Measurements from ENCODE around the gene PEX11G.

The PEX11G gene

DNA sequence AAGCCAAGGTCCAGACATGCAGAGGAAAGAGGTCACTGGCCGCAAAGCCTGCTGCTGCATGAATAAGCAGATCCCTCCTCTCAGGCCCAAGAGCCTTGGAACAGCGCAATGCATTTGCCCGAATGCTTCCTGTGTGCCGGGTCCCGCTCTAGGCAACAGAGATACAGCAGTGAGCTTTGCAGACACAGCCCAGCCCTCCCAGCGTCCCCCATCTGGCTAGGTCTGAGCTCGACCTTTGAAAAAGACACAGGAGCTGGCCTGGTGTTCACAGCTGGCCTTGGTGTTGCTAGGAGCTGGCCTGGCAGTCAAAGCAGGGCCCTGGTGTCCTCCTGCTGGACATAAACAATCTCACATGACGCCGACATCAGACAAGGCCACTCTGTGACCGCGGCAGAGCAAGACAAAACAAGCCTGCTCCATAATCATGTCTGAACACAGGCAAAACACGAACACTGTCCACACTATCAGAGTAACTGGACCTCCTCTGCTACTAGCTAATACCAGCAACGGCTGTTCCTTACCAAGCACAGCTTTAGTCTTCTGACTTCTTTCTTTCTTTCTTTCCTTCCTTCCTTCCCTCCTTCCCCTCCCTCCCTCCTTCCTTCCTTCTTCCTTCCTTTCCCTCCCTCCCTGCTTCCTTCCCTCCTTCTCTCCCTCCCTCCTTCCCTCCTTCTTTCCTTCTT lies 5.7 kb upstream of the PEX11G start:
- no peak for DNase-seq (ENCODE audit: low read depth)

DNA sequence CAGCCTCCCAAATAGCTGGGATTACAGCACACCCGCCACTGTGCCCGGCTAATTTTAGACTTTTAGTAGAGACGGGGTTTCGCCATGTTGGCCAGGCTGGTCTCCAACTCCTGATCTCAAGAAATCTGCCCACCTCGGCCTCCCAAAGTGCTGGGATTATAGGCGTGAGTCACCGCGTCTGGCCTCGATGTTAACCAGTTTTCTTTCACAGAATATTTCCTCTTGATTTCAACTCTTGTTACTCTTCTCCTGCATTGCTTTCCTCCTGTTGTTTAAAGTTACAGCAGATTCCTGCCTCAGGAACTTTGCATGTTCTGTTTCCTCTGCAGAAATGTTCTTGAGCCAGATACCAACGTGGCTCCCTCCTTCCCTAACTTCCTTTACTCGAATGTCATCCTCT lies 3.7 kb upstream of the PEX11G start:
- no peak for DNase-seq (ENCODE audit: low read depth)

DNA sequence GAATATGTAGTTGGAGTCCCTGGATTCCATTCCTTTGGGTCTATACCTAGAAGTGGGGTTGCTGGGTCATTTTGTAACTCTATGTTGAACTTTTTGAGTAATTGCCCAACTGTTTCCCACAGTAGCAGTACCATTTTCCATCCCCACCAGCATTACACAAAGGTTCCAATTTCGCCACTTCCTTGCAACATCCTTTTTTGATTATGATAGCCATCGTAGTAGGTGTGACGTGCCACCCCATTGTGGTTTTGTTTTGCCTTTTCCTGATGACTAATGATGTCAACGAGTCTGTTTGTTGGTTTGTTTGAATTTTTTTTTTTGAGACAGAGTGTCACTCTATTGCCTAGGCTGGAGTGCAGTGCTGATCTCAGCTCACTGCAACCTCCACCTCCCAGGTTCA lies 3.3 kb upstream of the PEX11G start:
- DNase-seq (ENCODE audit: low read depth), result no peak

DNA sequence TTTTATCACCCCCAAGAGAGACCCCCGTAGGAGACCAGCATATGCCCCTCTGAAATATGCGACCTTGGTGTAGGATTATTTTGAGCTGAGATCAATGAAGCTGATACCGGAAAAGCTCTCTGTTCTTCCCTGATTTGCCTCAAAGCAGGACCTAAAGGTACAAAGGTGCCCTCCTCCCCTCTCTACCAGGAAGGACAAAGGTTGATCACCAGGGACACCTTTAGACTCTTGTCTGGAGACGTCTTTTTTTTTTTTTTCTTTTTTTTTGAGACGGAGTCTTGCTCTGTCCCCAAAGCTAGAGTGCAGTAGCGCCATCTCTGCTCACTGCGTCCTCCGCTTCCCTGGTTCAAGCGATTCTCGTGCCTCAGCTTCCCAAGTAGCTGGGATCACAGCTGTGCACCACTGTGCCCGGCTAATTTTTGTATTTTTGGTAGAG lies 792 bp upstream of the PEX11G start:
- DNase-seq (ENCODE audit: low read depth), result no peak

GRCh38 chr19:7486923-7487322 lies 1.9 kb downstream of the PEX11G start:
- DNase-seq (ENCODE audit: low read depth), result no peak

- DNase-seq (ENCODE audit: low read depth), result no peak
Observed at GRCh38 chr19:7483720-7484201, 5.1 kb downstream of the PEX11G start.

- no peak for DNase-seq (ENCODE audit: low read depth)
Observed at GRCh38 chr19:7482584-7483439, 6.0 kb downstream of the PEX11G start.

GRCh38 chr19:7480970-7481255 lies 7.9 kb downstream of the PEX11G start:
- DNase-seq (ENCODE audit: low read depth), result no peak

DNA sequence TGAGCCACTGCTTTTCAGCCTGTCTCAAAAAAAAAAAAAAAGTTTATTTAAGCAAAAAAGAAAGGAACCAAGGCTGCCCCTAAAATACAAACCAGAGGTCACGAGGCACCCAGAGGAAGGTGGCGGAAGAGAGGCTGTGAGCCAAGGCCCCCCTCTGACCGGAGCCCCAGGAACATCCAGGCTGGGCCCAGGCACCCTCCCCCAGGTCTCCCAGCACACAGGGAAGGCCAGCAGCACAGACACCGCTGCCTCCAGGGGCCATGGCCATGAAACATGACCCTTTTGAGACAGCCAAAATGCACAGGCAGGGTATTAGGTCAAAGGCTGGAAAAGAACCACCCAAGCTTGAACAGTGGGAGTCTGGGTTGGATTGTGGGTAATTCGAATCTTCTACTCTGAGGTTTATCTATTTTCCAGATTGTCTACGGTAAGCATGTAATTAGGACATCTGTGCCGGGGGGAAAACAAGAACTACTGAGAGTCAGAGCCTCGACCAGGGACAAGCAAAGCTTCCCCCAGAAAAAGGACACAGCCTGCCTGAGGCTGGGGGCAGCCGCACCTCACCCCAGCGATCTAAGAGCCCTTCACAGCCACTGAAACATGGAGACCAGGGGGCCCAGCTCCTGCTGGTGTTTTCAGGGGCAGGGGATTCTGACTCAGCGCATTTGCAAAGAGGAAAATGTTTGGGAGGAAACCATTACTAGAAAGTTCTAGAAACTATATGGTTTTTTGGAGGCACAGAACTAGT lies 8.4 kb downstream of the PEX11G start:
- DNase-seq (ENCODE audit: low read depth), result no peak

DNA sequence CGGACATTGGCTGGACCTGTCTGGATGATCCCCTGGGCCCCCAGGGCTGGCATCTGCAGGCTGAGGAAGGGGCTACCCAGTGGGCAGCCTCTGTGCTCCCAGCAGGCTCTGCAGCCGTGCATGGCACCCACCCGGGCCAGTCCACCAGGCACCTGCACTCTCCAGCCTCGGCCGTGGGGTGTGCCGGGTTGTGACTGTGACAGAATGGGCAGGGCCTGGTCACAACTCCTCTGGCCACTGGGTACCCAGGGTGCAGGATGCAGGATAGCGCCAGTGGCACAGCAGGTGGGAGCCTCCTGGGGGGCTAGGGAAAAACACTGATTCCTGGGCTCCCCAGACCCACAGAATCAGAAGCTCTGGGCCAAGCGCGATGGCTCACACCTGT lies 10.0 kb downstream of the PEX11G start:
- no peak for DNase-seq (ENCODE audit: low read depth)

- DNase-seq (ENCODE audit: low read depth), result no peak
Observed at GRCh38 chr19:7478173-7478842, 10.5 kb downstream of the PEX11G start.

DNA sequence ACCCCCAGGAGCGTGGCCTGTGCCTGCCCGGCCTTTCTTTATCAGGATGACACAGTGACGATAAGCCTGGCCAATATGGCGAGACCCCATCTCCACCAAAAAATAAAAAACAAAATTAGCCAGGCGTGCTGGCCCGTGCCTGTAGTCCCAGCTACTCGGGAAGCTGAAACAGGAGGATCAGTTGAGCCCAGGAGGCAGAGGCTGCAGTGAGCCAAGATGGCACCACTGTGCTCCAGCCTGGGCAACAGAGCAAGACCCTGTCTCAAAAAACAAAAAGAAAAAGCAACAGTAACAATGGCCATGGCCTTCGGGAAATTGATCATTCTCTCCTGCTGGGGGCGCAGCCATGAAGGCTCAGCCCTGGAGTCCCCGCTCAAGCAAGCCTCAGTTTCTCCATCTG lies 11.1 kb downstream of the PEX11G start:
- no peak for DNase-seq (ENCODE audit: low read depth)

DNA sequence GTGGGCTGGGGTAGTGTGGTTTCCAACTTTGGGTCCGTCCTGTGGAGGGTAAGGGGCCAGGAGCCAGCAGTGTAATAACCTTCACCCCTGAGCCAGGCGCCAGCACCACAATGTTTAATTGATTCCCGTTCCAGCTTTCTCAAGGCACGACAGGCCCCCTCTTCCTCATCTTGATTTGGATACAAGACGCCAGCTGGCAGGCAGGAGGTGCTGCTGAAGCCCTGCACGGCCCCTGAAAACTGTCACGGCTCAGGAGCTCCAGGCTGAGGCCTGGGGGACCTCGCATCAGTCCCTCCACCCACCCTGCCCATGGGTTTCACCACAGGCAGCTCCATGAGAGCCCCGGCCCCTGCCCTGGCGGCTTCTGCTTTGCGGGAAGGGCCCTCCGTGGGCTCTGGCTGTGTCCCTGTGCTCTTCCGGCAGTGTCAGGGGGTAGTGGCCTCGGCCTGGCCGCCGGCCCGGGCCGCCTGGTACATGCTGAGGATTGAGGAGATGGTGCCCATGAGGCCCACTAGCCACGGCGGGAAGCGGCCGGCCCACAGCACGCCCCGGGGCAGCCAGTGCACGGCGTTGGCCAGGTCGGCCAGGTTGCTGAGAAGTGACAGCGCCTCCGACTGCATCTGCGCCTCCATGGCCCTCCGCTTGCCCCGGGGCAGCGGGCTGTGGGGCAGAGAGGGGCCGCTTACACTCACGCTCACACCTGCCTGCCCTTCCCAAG lies 11.9 kb downstream of the PEX11G start:
- DNase-seq (ENCODE audit: low read depth), result no peak

DNA sequence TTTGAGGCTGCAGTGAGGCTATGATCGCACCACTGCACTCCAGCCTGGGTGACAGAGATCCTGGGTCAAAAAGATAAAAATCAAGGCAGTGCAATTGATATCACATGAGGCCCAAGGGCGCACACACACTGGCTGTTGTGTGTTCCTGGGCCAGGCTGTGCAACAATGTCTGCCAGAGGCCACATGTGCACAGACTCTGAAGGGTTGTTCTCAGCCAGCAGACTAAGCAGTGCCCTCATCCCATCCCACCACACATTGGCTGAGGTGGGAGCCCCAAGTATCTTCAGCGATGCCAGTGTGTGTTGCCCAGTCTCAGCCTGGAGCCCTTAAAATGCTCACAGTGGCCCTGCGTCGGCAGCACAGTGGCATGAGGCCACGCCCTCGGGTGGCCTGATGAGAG lies 12.6 kb downstream of the PEX11G start:
- no peak for DNase-seq (ENCODE audit: low read depth)

DNA sequence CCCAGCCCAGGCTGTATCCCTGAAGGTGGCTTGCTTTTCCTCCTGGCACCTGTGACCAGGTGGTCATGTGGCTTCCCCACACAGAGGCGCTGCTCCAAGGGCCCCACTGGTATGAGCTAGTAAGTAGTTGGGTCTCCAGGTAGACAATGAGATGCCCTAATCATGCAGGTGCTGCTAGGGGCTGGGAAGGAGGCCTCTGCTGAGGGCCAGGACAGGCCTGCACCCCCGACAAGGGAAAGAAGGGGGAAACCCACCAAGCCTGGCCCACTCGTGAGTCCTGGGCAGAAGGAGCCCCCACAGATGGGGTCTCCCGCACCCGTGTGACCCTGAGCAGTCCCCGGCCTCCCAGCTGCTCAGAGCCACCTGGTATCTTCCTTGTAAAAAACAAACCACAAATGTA lies 13.2 kb downstream of the PEX11G start:
- DNase-seq (ENCODE audit: low read depth), result no peak

DNA sequence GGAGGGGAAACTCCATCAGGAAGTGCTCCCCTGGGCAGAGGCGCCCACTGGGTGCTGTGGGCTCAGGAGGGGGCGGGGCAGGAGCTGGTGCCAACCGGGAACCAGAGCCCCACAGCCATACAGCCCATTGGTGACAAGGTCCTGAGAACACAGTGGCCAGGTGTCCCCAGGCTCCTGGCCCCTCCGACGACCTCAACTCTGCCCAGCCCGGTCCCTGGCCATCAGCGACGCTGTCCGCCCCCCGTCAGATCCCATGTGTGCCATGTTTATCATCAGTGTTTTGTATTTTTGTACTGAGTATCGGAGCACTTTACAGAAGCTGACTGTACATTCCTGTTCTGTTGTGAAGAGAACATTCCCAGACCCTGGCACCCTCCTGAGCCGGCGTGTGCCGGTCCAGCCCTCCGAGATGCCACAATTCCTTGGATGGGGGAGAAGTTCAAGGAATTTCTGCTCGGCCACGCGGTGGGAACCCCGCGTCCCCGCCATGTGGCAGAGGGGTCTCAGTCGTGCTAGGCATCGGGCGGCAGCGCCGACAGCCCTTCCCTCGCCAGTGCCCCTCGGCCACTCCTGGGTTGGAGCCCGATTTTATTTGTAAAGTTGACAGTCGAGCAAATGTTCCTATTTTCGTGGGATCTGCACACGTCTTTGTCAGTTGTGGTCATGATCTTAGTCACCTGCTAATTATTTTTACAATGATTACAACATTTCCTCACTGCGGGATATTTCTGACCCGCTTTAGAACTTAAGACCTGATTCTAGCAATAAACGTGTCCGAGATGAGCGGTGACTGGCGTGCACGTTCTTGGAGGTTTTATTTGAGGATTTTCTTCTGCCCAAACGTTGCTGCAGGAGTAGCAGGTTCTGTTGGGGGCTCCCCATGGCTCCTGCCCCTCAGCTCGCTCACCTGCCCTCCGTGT lies 16.9 kb downstream of the PEX11G start:
- no peak for DNase-seq (ENCODE audit: low read depth)

DNA sequence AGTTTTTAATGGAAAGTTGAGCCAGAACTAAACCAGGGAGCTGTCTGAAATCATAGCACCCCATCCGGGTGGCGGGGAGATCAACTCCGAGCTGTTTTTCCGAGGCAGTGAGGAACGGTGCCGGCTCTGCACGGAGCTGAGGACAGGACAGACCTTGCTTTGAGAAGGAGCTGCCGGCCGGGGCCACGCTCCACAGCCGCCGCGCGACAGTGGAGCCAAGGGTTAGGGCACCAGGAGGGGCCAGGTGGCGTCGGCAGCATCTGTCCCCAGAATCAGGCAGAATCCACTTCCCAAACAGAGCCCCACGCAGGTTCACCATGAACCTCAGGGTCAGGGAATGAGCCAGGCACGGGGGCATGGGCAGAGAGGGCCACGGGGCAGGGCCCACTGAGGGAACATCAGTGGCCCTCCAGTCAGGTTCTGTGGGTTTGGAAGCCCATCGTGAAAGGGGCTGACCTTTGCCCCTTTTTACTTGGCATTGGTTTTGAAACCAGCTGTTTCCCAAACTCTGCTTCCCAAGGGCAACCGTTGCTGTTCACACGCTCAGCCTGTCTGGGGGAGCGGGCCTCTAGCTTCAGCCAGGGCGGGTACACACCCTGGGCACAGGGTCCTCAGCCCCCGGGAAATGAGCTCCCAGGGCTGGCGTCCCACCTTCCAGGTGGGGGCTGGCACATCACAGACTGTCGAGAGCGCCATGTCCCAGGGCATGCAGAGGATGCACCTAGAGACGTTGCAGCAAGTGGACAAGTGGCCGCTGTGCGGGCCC lies 18.1 kb downstream of the PEX11G start:
- DNase-seq (ENCODE audit: low read depth), result no peak

DNA sequence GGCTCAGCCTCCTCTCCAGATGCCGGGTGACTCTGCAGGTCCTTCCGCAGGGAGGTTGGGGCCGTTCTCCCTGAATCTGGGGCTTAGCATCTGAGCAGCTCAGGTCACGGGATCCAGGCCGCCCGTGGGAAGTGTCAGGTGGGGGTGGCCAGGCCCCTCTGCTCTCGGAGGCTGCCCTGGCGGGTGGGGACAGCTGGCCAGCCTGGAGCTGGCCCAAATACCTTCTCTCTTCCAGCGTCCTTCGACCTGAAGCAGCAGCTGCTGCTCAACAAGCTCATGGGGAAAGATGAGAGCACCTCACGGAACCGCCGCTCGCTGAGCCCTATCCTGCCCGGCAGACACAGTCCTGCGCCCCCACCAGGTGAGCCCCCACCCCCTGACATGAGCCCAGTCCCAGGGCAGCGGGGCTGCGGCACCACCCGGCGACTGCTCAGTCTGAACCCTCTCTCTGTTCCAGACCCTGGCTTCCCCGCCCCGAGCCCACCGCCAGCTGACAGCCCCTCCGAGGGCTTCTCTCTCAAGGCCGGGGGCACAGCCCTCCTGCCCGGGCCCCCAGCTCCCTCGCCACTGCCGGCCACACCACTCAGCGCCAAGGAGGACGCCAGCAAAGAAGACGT lies 19.1 kb downstream of the PEX11G start:
- DNase-seq (ENCODE audit: low read depth), result no peak

DNA sequence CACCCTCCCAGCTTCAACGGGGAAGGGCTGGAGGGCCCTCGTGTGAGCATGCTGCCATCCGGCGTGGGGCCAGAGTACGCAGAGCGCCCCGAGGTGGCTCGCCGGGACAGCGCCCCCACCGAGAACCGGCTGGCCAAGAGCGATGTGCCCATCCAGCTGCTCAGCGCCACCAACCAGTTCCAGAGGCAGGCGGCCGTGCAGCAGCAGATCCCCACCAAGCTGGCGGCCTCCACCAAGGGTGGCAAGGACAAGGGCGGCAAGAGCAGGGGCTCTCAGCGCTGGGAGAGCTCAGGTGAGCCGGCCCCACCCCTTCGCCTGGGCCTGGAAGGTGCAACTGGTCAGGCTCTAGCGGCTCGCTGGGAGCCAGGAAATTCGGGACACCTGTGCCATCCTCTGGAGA lies 20.0 kb downstream of the PEX11G start:
- DNase-seq (ENCODE audit: low read depth), result no peak
